Measurements from ENCODE around the gene PIN1. TPM values are rescaled to one million over a fixed set of nuclear protein-coding genes. Genes with fewer than 3 reads are reported as not detected.

Gene PIN1
- total RNA-seq, 4 donors from 2014 or later, result 22.9 to 82.5 (median 43.7) TPM

DNA sequence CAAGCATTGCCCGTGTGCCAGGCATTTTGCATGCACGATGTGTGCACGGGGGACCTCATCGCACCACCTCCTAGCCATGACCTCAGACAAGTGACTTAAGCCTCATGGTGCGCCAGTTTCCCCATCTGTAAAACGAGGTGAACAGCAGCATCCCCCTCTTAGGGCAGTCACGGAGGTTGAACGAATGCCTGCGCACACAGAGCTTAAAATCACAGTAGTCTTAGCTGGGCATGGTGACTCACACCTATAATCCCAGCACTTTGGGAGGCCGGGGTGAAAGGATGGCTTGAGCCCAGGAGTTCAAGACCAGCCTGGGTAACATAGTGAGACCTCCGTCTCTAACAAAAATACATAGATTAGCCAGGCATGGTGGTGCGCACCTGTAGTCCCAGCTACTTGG lies 48.6 kb downstream of the PIN1 start:
- in situ Hi-C loops (cut with MboI; ENCODE audit: low pct_ligation_motif_present in 1 of 4, low pct_unique_long_range_greater_than_20kb in 1 of 4, low sequenced_read_pairs in 3 of 4), result no loop called here
- Histone ChIP-seq H3K27me3 (no peaks in the 10 kb centered on the region), H3K36me3 (no peaks in the 10 kb centered on the region), H3K9me3 (no peaks in the 10 kb centered on the region), H3K4me1 (no peaks in the 10 kb centered on the region), H3K27ac (no peak overlapping the region), H3K4me3 (no peak overlapping the region)
- WGBS, 2 donors (ENCODE audit: low coverage in 1 of 2), result 71% methylated on average over 11 of the region's 12 CpGs; no CpG with 5 or more reads in 1 of the 2 donors
- no peak for TF ChIP-seq POLR2A (IDR thresholded peaks at IDR 0.05)
- TF ChIP-seq POLR2AphosphoS5 (IDR thresholded peaks at IDR 0.05), result no peak
- TF ChIP-seq, protein P1, sequence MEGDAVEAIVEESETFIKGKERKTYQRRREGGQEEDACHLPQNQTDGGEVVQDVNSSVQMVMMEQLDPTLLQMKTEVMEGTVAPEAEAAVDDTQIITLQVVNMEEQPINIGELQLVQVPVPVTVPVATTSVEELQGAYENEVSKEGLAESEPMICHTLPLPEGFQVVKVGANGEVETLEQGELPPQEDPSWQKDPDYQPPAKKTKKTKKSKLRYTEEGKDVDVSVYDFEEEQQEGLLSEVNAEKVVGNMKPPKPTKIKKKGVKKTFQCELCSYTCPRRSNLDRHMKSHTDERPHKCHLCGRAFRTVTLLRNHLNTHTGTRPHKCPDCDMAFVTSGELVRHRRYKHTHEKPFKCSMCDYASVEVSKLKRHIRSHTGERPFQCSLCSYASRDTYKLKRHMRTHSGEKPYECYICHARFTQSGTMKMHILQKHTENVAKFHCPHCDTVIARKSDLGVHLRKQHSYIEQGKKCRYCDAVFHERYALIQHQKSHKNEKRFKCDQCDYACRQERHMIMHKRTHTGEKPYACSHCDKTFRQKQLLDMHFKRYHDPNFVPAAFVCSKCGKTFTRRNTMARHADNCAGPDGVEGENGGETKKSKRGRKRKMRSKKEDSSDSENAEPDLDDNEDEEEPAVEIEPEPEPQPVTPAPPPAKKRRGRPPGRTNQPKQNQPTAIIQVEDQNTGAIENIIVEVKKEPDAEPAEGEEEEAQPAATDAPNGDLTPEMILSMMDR (IDR thresholded peaks at IDR 0.05), result no peak
- TF ChIP-seq EP300 (IDR thresholded peaks at IDR 0.05; ENCODE audit: low read depth), result no peak
- intact Hi-C loops (cut with DNase I; ENCODE audit: low total_unique reads), result no loop called here
- no peak for DNase-seq

DNA sequence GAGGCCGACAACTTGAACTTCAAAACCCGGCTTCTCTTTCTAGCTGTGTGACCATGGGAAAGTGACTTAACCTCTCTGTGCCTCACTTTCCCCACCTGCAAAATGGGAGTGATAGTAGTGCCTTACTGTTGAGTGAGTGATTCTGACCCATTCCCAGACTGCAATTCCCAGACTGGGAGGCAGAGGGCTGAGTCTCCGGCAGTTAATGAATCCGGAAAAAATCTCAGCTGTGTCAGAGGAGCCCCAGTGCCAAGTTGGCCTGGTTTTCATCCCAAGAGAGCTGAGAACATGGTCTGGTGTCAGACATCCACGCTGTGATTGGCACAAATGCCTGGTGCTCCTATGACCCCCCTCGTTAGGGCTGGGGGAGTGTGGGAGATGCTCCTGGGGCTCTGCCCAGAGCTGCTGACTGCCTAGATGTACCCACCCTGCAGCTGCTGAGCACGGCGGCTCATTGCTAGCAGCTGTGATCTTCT lies 50.0 kb downstream of the PIN1 start:
- Histone ChIP-seq H3K27me3 (no peaks in the 10 kb centered on the region), H3K4me3 (no peak overlapping the region), H3K9me3 (no peaks in the 10 kb centered on the region), H3K27ac (no peak overlapping the region), H3K4me1 (no peaks in the 10 kb centered on the region), H3K36me3 (no peaks in the 10 kb centered on the region)
- TF ChIP-seq POLR2A (IDR thresholded peaks at IDR 0.05) (no peak), POLR2AphosphoS5 (IDR thresholded peaks at IDR 0.05) (no peak), EP300 (IDR thresholded peaks at IDR 0.05; ENCODE audit: low read depth) (no peak)
- TF ChIP-seq, protein P1 (IDR thresholded peaks at IDR 0.05), result no peak
- in situ Hi-C loops (cut with MboI; ENCODE audit: low pct_ligation_motif_present in 1 of 4, low pct_unique_long_range_greater_than_20kb in 1 of 4, low sequenced_read_pairs in 3 of 4) (no loop called here), intact Hi-C loops (cut with DNase I; ENCODE audit: low total_unique reads) (no loop called here)
- WGBS, 2 donors (ENCODE audit: low coverage in 1 of 2), result 33 to 41% methylated on average over 2 to 8 of the region's 8 CpGs
- DNase-seq, result no peak

DNA sequence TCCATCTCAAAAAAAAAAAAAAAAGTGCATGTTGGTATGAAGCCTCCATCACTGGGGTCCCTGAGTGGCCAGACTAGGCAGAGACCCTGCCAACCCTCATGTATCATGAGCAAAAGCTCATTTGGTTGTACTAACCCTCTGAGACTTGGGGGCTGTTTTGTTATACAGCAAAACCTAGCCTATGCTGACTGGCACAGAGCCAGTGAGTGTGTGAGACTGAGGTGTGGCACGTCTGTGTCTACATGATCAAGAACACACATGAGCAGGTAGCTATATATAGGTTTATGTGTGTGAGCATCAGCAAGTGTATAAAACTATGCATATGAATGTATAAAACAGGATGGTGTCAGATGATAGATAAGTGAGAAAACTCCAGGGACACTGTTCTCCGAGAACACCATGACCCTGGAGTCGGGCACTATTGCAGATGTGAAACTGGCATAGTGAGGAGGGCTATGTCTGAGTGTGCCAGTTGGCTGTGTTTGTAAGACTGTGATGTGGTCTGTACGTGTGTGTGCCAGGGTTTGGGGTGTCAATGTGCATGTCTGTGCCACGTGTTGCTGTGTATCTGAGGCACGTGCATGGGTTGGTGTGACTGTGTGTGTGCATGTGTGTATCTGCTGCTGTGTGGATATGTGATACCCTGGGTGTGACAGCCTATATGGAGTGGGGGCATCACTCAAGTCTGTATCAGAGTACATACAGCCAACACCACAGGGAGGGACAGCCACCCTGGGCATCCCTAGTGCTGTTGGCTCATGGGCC lies 56.7 kb downstream of the PIN1 start:
- TF ChIP-seq EP300 (IDR thresholded peaks at IDR 0.05; ENCODE audit: low read depth) (no peak), POLR2A (IDR thresholded peaks at IDR 0.05) (no peak), POLR2AphosphoS5 (IDR thresholded peaks at IDR 0.05) (no peak)
- TF ChIP-seq, protein P1 (IDR thresholded peaks at IDR 0.05), result no peak
- H3K27ac ChIP-seq, result no peak overlapping the region
- H3K27me3 ChIP-seq, result no peaks in the 10 kb centered on the region
- H3K4me3 ChIP-seq, result no peak overlapping the region
- no peaks in the 10 kb centered on the region for H3K9me3 ChIP-seq
- WGBS, 2 donors (ENCODE audit: low coverage in 1 of 2), result 20 to 69% methylated on average over 1 to 6 of the region's 6 CpGs
- no peaks in the 10 kb centered on the region for H3K36me3 ChIP-seq
- H3K4me1 ChIP-seq, result no peaks in the 10 kb centered on the region
- in situ Hi-C loops (cut with MboI; ENCODE audit: low pct_ligation_motif_present in 1 of 4, low pct_unique_long_range_greater_than_20kb in 1 of 4, low sequenced_read_pairs in 3 of 4) (no loop called here), intact Hi-C loops (cut with DNase I; ENCODE audit: low total_unique reads) (no loop called here)
- DNase-seq, result no peak

Small RNA genes within 50 kb of the gene (small RNA-seq; reads per million reads assigned to genes)
- gene RF00156, result 0 reads per million in 4 donors

Other genes with a start within 250 kb of the PIN1 start
- 10 to 100 TPM in 3 of 4 donors, 1 to 10 TPM in 1; 6.4 to 36.7 (median 26.0) TPM for gene ZNF561, start 214.1 kb upstream of the PIN1 start, total RNA-seq
- gene ZNF562, start 160.2 kb upstream of the PIN1 start, total RNA-seq, result 10 to 100 TPM in 3 of 4 donors, 1 to 10 TPM in 1; 5.6 to 36.8 (median 17.6) TPM
- gene ZNF846, start 66.6 kb upstream of the PIN1 start, total RNA-seq, result 10 to 100 TPM in 3 of 4 donors, 1 to 10 TPM in 1; 10.0 to 18.1 (median 14.2) TPM
- 100 to 1,000 TPM in 2 of 4 donors, 10 to 100 TPM in 2; 32.9 to 184 (median 83.1) TPM for gene FBXL12, start 16.2 kb upstream of the PIN1 start, total RNA-seq
- 100 to 1,000 TPM in 3 of 4 donors, 10 to 100 TPM in 1; 61.0 to 563 (median 249) TPM for gene UBL5, start 7.4 kb upstream of the PIN1 start, total RNA-seq
- gene OLFM2, start 101.2 kb downstream of the PIN1 start, total RNA-seq, result 1 to 10 TPM in 2 of 4 donors, not detected in 2; 2.0 to 2.7 TPM
- 10 to 100 TPM in 2 of 4 donors, 1 to 10 TPM in 2; 2.5 to 17.7 (median 7.9) TPM for gene COL5A3, start 175.2 kb downstream of the PIN1 start, total RNA-seq
- not detected for gene RDH8, start 178.2 kb downstream of the PIN1 start, total RNA-seq